DMS153 (cell line): ENCODE results near the gene OSBP.
A peak's percentile ranks its signal among the peaks of the same experiment; 100 is the strongest.
"Not testable (repeated sequence)": the region's sequence is repeated elsewhere in the genome, so short reads cannot be mapped to it uniquely, and the experiment has no call there.

Experiments used
- DNase-seq: peaks from one replicate; lab custom pipeline; 2025; lab: John Stamatoyannopoulos, UW

OSBP gene

DNA sequence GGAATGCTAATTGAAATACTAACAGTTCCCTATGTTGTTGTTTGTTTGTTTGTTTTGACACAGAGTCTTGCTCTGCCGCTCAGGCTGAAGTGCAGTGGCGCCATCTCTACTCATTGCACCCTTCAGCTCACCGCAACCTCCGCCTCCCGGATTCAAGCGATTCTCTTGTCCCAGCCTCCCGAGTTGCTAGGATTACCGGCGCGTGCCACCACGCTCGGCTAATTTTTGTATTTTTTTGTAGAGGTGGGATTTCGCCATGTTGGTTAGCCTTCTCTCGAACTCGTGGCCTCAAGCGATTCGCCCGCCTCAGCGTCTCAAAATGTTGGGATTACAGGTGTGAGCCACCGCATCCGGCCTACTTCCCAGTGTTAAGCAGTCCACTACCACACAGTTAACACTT is 62.3 kb downstream of the OSBP start:
- DNase-seq, result no peak

DNA sequence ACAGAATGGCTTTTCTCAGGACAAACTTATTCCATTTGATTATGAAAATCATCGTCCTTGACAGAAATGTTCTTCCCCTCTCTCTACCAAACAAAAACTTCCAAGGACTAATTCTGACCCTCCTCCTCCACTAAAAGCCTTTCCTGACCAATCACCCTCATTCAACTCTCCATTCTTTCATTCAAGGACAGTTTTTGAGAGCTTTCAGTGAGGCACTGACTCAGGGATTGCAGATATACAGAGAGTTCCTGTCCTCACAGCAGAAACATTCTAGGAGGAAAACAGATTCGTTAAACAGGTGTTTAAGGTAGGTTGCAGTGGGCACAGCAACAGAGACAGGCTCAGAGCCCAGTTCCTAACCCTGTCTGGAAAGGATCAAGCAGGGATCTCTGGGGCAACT is 62.7 kb downstream of the OSBP start:
- DNase-seq, result no peak

DNA sequence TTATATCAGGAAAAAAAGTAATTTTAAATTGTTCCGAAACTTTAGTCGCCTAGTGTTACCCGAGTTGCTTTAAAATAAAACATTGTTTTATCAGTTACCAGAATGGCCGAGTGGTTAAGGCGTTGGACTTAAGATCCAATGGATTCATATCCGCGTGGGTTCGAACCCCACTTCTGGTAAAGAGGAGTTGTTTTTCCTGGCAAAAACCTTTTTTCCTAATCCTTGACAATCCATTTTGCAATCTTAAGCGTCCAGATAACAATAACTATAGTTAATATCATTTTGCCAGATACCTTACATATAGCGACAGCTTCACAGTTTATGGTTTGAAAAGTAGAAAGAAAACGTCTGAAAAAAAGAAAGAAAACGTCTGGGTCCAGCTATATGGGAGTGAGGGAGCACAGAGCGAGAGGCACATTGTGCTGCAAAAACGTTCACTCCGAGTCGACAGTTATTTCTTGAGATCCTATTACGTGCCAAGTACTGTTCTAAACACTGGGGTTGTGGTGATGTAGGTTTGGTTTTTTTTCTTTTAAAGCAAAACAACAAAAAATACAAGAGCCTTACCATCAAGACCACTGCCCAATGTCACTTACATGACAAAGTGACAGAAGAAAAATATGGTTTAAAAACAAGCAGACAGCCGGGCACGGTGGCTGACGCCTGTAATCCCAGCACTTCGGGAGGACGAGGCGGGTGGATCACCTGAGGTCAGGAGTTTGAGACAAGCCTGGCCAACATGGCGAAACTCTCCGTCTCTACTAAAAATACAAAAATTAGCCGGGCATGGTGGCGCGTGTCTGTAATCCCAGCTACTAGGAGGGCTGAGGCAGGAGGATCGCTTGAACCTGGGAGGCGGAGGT is 63.7 kb downstream of the OSBP start:
- no peak for DNase-seq

DNA sequence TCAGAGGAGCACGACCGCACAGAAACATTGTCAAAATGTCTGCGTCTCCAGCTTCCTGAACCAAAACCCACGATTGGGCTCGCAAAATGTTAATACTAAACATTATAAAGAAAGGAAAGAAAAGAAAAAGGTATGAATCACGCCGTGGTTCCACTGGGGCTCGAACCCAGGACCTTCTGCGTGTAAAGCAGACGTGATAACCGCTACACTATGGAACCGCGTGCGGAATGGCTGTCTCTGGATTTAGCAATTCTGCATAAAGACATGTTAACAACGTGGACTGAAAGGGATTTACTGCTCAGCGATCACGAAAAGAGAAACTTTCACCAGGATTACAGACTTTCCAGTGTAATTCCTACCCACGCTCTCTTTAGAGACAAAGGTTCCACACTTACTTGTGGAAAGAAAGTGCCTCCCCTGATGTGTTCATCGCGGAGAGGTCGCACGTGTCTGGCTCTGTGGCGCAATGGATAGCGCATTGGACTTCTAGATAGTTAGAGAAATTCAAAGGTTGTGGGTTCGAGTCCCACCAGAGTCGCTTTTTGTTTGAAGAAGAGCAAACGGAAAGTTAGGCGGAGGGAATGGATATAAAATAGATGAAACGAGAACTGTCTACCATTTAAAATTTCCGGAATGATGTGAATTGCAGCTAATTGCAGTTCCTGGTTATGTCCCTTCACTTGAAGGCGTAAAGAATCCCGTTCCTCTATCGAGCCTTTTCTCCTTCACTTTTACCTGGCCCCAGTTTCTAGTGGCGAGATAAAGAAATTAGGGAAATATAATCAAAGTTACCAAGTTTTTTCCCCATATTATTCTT is 64.5 kb downstream of the OSBP start:
- DNase-seq, result peak; percentile 73

DNA sequence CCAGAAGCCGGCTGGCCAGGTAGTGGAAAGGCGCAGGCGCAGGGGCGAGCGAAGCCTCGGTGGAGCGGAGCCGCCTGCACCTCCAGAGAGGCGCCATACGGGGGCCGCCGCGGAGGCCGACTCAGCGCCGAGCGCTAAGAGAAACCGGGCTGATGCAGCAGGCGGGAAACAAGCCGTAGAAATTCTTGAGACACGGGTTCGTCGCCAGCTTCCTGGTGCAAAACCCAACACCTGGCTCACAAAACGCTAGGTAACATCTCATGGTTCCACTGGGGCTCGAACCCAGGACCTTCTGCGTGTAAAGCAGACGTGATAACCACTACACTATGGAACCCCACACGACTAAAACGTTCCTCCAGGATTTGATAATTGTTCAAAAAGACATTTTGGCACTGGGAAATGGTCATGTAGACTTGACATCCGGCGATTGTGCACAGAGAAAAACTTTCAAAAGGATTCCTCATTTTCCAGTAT is 65.2 kb downstream of the OSBP start:
- peak; percentile 90 for DNase-seq

DNA sequence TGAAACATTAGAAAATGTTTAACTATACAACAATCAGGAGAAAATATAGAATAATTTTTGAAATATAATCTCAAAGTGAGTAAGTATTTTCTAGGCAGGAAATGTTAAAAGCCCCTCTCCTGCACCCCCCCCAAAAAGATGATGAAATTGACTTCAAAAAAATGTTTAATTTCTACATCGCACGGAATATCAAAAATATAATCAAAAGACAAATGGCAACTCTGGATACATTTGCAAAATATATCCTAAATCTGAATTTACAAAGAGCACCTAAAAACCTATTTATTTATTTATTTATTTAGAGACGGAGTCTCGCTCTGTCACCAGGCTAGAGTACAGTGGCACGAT is 67.3 kb downstream of the OSBP start:
- no peak for DNase-seq

DNA sequence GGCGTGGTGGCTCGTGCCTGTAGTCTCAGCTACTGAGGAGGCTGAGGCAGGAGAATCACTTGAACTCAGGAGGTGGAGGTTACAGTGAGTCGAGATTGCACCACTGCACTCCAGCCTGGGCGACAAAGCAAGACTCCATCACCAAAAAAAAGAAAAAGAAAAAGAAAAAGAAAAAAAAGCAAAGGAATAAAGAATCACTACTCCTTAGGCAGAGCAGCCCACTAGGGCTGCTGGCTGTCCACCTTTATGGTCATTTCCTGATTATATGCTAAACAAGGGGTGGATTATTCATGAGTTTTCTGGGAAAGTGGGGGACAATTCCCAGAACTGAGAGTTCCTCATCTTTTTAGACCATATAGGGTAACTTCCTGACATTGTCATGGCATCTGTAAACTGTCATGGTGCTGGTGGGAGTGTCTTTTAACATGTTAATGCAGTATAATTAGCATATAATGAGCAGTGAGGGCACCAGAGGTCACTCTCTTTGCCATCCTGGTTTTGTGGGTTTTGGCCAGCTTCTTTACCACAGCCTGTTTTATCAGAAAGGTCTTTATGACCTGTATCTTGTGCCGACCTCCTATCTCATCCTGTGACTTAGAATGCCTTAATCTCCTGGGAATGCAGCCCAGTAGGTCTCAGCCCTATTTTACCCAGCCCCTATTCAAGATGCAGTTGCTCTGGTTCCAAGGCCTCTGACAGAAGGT is 67.8 kb downstream of the OSBP start:
- not testable (repeated sequence) for DNase-seq

DNA sequence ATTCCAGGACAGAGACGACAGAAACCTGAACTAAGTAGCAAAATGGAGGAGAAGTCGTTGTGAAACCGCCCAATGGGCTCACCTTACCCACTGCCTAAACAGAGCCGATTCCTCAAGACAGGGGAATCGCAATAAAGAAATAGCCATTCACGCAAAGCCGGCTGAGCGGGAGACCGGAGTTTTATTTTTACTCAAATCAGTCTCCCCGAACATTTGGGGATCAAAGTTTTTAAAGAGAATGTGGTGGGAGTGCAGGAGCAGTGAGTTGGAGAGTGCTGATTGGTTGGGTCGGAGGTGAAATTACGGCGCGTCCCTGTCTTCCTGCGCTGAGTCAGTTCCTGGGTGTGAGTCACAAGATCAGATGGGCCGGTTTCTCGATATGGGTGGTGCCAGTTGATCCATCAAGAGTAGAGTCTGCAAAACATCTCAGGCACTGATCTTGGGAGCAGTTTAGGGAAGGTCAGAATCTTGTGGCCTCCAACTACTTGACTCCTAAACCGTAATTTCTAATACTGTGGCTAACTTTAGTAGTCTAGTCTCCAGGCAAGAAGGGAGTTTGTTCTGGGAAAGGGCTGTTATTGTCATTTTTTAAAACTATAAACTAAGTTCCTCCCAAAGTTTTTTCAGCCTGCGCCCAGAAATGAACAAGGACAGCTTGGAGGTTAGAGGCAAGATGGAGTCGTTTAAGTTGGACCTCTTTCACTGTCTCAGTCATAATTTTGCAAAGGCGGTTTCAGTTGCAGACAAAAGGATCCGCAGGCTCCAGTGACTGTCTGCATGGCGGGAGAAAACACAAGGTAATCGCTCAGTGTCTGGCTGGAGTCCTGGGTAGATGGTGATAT is 70.2 kb downstream of the OSBP start:
- no peak for DNase-seq

DNA sequence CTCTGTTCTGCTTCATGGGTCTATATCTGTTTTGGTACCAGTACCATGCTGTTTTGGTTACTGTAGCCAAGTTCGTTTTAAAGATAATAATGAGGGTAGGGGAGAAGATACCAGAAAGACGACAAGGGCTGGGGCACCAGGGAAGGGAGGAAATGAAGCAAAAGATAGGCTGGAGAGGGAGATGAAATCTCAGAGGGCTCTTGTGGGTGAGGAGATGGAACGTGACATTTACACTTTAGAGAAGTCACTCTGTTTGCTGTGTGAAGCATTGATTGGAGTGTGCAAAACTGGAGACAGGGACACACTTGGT is 70.8 kb downstream of the OSBP start:
- DNase-seq, result no peak

DNA sequence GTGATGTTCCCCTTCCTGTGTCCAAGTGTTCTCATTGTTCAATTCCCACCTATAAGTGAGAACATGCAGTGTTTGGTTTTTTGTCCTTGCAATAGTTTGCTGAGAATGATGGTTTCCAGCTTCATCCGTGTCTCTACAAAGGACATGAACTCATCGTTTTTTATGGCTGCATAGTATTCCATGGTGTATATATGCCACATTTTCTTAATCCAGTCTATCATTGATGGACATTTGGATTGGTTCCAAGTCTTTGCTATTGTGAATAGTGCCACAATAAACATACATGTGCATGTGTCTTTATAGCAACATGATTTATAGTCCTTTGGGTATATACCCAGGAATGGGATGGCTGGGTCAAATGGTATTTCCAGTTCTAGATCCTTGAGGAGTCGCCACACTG is 71.9 kb downstream of the OSBP start:
- not testable (repeated sequence) for DNase-seq

DNA sequence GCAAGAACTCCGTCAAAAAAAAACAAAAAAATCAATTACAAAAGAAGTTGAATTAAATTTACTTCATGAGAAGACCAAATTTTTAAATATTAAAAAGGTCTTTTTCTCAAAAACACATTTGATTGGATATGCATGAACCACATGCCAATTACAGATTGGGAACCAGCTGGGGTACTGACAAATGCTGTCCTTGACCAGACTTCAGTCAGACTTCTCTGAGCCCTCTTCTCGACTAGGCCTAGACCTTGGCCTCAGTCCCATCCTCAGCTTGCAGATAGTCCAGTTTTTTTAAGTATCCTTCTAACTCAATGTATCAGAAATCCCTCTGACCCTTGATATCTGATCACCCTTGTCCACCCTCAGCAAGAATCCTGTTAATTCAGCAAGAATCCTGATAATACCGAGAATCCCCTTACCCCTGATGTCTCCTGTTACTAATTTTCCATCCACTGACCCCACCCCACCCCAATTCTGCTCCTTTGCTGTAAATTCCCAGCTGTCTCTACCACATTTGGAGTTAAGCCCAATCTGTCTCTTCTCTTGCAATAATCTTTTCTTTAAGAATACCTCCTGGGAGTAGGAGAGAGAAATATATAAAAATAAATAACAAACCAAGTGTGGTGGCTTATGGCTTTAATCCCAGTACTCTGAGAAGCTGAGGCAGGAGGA is 73.3 kb downstream of the OSBP start:
- no peak for DNase-seq

DNA sequence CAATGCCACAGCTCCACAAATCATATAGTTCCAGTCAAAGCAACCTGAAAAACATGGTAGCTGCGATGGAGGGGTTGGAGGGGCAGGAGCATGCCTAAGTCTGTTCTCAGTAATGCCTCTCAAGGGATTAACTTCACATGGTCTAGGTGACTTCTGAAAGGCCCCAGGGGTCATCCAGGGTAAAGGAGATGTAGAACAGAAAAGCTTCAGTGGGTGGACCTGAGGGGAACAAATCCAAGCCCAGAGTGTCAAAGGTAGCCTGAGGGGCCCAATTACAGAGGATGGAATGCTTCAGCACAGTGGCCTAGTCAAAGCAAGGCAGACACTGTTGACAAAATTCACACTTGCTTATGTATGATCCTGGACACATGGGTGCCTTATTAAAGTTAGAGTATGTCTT is 80.9 kb downstream of the OSBP start:
- no peak for DNase-seq

DNA sequence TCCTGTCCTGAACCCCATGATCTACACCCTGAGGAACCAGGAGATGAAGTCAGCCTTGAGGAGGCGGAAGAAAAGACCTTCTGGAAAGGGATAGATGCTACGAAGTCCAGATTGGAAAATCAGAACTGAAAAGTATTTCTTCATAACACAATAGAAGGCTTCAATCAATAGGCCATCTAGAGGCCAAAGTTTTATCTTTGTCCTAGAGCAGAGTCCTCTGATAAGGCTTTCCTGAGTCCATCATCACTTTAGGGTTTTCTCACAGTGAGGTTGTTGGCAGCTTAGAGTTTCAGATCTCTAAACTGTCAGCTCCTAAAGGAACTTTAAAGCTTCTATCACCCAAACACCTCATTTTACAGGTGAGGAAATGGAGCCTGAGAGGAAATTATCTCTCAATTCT is 83.0 kb downstream of the OSBP start:
- no peak for DNase-seq

DNA sequence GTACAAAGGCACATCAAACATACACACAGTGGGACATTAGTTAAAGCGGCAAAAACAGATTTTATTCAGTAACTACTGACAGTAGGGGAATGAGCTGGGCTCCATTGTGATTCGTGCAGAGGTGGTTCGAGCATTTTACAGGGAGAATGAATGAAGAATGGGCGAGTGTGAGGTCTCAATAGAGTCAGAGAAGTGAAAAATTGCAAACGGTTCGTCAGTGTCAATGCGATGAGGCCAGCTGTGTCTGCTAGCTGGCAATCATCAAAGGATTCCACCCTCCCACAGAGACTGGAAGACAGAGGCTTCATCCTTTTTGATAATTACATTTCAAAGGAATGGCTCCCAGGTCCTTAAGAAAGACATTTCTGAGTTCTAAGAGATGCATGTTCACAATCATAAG is 86.9 kb downstream of the OSBP start:
- no peak for DNase-seq
